HG03342 (cell line): ENCODE data around the gene MACROD1.
"Not testable (repeated sequence)": the region's sequence is repeated elsewhere in the genome, so short reads cannot be mapped to it uniquely, and the experiment has no call there.

Experiments
- ATAC-seq: cut with Tn5 transposase; IDR thresholded peaks from one replicate; pipeline ENCODE4 v1.9.1; 2021; ENCODE audit warnings: mild to moderate bottlenecking, moderate library complexity; ENCODE audit not compliant: unreplicated experiment

Gene MACROD1

DNA sequence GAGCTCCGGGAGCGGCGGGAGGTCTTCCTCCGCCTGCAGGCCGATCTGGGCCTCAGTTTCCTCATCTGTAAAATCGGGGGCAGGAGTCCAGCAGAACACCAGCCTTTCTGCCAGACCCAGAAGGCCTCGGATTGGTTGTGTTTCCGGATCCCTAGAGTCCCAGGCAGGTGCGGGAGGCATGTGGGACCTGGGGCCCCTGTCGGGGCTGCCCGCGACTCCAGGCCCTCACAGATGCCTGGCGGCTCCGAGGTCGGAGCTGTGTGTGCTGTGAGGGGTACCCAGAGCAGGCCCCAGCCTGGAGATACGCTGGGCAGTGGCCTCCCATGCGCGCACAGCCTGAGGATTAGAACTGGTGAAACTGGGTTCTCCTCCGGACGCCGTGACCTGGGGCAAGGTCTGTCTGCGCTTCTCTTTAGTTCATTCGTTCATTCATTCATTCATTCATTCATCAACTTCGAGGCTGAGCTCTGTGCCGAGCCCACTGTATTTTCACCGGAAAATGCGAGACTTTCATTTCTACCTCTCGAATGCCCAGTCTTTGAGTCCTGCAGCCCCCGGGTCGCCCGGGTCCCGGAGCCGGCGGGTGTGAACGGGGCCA lies 105.6 kb downstream of the MACROD1 start:
- ATAC-seq, result no peak

DNA sequence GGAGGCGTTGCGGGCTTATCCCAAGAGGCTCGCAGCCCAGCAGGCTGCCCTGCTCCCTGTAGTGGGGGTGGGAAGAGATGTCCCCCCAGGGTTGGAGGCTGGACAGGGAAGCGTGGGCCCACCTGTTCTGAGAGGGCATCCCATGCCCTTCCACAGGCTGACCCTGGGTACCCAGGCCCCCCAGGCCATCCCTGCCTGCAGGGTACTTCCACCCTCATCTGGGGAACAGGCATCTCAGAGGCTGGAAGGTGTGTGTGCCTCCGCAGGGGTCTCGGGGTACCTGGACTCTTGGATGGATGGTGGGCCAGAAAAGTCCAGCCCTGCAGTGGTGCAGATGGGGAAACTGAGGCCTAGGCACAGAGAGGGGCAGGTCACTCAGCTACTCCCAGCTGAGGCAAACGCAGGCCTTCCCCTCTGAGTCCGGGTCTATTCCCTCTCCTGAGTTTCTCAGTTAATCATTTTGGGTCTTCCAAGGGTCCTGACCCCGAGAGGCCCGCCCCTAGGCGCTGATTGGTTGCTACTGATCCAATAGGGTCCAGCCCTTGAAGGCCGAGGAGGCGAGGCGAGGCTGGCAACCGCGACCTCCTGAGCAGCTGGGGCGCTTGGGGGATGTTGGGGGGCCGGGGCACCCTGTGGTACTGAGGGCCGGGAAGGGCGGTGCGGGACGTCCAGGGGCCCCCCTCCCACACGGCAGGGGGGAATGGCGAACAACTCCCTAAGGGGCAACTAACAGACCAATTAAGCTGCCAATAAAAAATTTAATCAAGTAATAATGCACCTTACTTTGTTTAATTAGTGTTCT lies 106.4 kb downstream of the MACROD1 start:
- ATAC-seq, result no peak

DNA sequence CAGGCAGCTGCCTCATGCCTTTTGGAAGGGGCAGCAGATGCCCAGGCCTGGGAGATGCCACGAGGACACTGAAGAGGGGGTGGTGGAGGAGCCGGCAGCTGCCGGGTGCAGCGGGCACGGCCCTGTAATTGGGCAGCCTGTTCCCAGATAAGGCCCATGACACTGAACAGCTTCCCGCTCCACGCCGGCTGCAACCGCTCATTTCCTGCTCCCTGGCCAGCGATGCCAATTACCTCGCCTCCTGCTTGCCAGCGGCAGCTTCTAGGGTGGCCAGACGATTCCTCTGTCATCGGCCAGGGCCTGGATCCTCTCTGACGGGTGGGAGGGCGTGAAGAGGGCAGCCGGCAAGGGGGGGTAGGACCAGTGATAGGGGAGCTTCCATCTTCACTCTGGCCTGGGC lies 107.4 kb downstream of the MACROD1 start:
- no peak for ATAC-seq

DNA sequence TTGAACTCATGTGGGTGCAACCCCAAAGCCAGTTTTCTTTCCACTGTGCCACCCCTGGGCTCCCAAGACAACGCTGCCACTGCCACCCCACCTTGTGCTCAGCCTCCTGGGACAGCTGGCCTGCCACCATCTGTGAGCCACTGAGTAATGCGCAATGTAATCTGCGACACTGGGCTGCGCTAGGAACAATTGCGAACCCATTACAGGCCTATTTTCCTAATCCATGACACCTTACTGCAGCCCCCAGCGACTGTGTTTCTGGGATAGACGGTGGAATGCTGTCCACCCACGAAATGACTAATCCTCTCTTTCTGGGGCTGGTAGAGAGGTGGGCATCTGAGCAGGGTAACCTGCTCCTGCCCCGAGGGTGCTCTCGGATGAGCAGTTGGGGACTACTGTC lies 108.0 kb downstream of the MACROD1 start:
- no peak for ATAC-seq

DNA sequence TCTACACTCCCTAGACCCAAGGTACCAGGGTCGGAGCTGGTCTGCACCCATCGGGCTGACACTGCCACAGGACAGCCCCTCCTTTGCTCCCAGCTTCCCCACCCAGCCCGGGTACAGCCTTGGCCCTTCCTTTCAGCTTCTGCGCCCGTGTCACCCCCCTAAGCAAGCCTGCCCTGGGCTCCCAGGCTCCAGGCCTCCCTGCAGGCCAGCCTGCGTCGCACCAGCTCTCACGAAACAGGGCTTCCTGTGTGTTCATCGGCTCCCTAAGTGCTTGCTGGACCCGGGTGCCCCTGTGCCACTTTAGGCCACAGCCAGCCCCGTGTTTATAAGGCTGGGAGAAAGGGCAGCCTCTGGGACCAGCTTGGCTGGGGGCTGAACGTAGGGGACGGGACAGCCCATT lies 109.1 kb downstream of the MACROD1 start:
- ATAC-seq, result no peak

DNA sequence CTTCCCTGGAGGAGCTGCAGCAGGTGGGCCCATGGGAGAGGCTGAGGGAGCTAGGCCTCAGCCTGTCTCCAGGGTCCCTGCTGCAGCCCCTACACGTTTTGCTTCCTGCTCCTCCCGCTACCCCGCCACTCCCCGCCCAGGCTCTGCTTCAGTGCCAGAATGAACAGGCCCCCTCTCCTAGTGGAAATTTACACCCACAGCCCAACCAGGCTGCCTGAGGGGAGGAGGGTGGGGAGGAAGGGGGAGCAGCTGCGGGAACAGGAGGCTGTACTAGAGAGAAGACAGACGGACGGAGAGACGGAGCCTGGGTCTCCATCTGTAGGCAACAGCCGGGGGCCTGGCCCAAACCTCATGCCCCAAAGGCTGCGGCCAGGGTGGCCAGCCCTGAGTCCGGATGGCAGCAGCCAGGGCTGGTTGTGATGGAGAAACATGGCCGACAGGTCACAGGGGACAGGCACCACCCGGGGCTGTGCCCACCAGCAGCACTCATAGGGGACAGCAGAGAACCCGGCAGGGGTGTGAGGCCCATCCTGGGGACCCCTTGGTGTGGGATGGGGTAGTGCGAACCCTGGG lies 109.6 kb downstream of the MACROD1 start:
- no peak for ATAC-seq

DNA sequence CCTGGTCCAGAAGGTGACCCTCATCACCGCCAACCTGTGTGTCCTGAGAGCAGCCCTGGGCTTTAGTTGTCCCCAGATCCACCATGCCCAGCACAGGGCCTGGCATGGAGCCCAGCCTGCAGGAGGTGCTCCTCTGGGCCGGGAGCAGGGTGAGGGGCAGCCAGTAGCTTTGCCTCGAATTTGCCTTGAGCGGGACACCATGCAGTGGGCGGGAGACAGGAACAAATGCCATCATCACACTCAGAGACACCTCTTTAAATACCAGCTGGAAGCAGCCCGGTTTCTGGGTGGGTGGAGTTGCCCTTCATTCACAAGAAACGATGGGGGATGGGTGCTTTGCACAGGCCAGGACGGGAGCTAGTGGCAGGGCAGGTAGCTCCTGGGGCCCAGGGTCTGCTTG lies 110.8 kb downstream of the MACROD1 start:
- ATAC-seq, result no peak

DNA sequence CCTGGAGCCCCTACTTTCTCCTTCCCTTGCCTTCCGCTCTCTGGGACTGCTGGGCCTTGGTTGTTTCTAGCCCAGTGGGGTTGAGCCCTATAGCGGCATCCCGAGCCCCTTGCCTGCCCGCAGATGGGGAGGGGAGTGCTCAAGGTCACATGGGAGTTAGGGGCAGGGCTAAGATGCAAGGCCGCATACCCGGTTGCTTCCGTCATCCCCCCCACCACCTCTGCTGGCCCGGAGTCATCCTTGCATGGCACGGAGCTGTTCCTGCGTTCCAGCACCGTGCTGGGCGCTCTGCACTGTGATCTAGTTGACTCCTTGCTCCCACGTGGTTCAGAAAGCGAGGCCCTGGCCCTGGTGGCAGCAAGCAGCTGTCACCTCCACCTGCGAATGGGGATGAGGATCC lies 112.2 kb downstream of the MACROD1 start:
- ATAC-seq, result no peak

DNA sequence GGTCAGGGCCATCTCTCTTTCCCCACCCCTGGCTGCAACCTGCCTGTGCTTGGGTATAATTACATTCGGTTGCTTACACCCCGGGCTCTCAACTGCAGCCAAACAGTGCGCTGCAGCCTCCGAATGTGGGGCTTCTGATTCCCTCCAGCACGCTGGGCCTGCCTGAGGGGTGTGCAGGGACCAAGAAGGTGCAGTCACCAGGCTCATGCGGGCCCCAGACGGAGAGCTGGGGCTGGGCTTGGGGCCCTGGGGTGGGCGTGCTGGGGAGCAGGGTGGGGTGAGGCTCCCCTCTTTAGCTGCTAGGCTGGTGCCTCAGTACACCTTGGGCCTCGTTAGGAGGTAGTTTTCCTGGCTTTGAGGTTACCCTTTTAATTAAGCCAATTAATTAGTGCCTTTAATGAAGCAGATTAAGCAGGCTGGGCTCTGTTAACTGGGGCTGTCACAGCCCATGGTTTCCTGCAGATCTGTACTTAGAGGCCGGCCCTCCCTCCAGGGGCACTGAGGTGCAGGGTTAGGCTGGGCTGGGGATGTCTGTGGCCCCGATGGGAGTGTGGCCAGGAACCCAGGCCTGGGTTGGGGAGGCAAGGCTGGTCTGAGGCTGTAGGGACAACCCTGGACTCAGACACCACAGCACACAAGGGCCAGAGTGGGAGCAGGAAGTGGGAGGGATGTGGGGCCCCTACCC lies 112.8 kb downstream of the MACROD1 start:
- ATAC-seq, result no peak

DNA sequence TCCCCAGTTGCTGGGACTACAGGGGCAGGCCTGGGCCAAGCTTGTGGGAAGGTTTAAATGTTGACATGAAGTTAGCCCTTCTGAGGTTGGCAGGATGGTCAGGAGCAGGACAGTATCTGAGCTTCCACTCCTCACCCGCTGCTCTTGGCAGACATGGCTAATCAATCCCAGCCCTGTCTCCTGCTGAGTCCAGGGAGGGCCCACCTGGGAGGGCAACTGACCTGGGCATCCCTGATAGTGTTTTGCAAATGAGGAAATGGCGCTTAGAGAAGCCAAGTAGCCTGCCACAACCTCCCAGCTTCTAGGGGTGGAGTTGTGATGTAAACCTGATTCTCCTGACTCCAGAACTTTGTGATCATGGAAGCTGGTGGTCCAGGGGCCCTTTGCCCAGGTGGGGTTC lies 113.5 kb downstream of the MACROD1 start:
- ATAC-seq, result no peak

DNA sequence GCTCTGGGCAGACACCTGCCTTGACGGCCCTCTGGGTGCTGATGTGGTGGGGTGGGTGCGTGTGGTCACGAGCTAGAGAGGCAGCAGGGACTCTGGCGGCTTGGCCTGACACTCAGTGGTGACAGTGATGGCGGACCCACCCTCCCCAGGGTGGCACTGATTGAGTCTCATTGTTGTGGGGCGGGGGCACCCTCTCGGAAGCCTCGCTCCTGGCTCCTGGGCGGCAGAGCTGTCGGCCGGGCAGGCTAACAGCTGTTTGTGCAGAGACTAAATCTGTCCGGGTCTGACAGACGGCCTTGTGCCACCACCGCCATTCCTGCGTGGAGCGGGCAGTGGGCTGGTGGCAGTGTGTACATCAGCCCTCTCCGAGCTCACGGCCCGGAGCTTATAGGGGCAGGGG lies 114.6 kb downstream of the MACROD1 start:
- no peak for ATAC-seq

DNA sequence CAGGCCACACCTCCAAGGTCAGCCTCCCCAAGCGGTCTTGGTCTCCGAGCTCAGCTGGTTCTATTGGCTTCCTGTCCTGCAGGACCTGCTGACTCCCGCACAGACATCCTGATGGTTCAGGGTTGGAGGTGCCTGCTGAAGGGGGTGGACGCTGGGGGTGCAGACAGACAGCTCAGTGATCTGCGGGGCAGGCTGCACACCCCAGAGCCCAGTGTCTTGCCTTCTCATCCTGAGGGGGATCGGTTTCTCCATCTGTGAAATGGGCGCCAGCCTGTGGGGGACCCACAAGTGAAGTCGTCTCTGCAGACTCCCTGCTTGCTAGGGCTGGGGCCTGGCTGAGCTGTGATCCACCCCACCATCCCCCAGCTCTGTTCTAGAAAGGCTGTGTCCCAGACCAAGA lies 116.4 kb downstream of the MACROD1 start:
- no peak for ATAC-seq

DNA sequence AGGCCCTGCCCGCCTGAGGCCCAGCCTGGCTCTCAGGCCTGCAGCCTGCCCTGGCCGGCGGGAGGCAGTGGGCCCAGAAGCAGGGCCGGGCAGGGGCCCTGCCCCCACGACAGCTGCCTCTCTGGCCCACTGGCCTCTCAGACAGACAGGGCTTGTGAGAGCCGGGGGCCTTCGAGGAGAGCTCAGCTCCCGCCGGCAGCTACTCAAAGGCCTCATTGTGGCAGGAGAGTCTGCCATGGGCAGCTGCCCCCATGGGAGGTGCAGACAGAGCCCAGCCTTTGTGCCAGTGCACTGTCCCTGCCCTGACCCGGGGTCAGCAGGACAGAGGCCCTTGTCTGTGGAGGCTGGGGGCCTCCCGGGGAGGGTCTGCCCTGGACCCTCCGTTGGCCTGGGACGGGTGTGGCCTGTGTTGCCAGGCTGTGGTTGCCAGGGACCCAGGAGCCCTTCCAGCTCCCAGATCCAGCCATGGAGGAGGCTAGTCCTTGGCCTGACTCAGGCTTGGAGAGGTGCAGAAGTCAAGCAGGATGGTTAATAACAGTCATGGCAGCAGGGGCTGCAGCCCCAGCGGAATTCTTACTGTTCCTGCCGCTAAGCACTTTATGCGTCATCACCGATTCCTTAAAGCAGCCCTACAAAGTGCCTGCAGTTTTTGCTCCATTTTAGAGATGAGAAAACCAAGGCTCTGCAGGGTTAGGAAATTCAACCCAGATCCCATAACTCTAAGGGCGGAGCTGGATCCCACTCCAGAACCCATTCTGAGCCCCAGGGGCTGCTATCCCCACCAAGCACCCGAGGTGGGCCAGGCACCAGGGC lies 117.7 kb downstream of the MACROD1 start:
- no peak for ATAC-seq

DNA sequence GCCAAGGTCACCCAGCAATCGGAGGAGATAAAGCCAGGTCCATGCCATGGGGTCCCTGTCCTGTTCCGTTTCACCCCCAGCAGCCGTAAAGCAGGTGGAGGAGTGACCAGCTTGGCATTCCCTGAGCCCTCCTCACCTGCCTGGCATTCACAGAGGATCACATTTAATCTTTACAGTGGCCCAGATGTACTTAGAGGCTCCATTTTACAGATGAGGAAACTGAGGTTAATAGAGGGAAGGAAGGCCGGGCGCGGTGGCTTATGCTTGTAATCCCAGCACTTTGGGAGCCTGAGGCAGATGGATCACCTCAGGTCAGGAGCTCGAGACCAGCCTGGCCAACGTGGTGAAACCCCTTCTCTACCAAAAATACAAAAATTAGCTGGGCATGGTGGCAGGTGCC lies 118.5 kb downstream of the MACROD1 start:
- ATAC-seq, result not testable (repeated sequence)

DNA sequence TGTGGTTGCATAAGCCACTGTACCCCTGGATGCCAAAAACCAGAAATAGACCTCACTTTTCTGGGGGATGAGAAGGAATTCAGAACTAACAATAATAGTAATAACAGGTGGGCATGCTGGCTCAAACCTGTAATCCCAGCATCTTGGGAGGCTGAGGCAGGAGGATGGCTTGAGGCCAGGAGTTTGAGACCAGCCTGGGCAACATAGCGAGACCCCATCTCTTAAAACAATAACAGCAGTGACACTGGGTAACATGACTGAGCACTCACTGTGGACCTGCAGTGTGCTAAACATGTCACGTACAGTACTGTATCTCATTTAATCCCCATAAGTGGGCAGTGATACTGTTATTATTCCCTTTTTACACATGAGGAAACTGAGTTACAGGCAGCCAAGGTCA lies 120.2 kb downstream of the MACROD1 start:
- no peak for ATAC-seq

DNA sequence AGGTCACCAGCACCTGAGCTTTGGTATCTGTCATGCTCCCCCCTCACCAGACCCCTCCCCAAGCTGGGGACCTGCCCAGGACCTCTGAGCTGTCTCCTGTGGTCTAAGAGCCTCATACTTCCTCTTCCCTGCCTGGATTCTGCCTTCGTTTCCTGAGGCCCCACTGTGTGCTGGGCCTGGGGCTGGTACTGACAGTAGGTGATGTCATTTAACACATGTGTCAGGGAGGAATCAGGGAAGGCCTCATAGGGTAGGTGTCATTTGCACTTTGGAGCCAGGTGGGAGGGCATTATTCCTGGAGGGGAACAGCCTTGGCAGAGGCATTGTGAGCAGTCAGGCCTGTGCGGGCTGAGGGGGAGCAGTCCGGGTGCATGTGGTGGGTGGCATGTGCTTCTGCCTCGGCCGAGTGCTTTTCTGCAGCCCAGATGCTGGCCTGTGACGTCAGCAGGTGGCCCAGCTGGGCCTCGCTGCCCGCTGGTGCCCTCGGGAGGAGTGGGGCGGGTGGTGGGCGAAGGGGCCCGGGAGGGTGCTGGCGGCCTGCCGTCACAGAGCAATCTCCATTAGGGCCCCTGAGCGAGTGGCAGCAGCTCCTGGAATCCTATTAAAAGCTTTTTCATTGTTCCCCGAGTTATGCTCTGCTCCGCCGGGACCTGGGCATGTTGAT lies 121.1 kb downstream of the MACROD1 start:
- ATAC-seq, result no peak

DNA sequence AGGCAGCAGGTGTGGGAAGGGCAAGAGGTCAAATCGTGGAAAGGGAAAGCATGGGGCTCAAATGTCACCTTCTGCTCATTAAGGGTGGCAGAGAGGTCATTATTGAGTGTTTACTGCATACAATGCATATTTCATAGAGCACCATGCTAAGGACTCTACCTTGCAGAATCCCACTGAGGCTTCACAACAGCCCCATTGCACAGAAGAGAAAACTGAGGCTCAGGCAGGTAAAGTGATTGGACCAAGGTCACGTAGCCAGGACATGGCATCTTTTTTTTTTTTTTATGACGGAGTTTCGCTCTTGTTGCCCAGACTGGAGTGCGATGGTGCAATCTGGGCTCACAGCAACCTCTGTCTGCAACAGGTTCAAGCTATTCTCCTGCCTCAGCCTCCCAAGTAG lies 122.4 kb downstream of the MACROD1 start:
- no peak for ATAC-seq

DNA sequence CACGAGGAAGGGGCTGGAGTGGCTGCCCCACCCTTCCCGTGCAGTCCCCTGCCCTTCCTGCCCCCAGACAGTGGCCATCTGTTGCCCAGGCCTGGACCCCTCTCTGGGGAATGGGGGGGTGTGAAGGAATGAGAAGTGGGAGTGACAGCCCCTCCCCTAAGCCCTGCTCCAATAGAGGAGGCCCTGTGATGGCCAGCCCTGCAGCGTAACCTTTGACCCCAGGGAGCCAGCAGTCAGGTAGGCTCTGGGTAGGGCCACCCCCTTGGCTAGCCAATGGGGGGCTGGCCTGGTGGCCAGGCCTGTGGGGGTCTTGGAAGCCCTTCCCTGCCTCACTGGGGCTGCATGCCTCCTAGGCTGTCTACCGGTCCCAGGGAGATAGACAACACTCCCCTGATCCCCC lies 123.6 kb downstream of the MACROD1 start:
- no peak for ATAC-seq

DNA sequence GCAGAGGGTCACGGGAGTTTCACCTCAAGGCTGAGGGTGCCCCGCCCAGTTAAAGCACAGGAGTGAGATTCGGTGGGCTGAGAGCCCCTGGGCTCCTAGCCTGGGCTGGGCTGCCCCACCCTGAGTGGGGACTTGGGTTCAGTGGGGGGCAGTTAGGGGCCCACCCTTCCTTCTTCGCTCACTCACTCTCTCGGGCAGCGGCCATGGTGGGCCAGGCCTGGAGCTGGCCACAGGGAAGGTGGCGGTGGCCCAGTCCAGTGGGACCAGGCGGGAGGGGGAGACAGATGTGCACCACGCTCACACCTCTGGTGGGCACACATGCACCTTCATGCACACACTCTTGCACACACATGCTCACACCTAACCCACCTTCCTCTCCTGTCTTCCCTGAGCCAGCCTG lies 124.1 kb downstream of the MACROD1 start:
- no peak for ATAC-seq

DNA sequence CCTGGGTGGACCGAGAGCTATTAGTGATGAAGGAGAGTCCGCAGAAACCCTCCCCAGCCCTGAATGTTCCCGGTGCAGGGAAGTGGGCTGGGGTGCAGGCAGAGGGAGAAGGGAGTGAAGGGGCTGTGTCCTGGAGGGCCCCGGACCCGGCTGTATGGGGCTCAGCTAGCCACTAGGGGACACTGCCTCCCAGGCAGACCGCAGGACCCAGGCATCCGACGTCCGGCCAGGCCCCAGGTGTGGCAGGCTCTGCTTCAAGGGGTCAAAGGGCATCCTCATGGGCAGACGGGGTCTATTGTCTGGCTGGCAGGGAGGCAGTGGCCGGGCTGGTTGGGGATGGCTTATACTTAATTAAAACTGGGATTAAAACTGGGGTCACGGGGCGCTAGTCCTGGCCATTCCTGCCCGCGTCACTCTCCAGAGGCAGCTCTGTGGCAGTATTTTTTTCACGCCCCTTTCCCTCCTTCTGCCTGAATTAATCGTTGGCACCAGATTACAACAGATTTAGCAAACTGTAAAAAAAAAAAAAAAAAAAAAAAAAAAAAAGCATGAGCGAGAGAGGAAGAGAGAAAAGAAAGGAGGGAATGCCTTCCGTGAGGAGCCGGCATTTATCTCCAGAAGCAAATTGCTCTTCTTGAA lies 125.1 kb downstream of the MACROD1 start:
- no peak for ATAC-seq
